SU-DHL-6 (cell line): ENCODE measurements around the gene LAMB4.

Experiments
- H2AFZ ChIP-seq: fragments of 200-600 bp; sonication (generic); 2 replicates; pipeline ENCODE4 v1.6.1; 2014; ENCODE audit warnings: low read depth, mild to moderate bottlenecking, moderate library complexity, mixed read lengths, antibody characterized with exemption, low read length; ENCODE audit not compliant: severe bottlenecking
- H3F3A ChIP-seq: fragments of 200-600 bp; shearing (Covaris generic); 2 replicates; pipeline ENCODE4 v1.6.0; 2016; ENCODE audit warnings: antibody characterized with exemption, mild to moderate bottlenecking; ENCODE audit not compliant: insufficient read depth
- H3K27ac ChIP-seq: fragments of 200-600 bp; sonication (generic); 2 replicates; pipeline ENCODE4 v1.5.1; 2016; ENCODE audit warnings: low read depth, mild to moderate bottlenecking, low read length, moderate library complexity, mixed read lengths
- H3K27me3 ChIP-seq: fragments of 200-600 bp; sonication (generic), shearing (Covaris generic); 2 replicates; pipeline ENCODE4 v1.6.0; 2014; ENCODE audit warnings: mild to moderate bottlenecking, low read length
- H3K36me3 ChIP-seq: fragments of 200-600 bp; sonication (generic); 2 replicates; pipeline ENCODE4 v1.6.1; 2014; ENCODE audit warnings: mild to moderate bottlenecking, low read length, mixed read lengths
- H3K4me2 ChIP-seq: fragments of 300-600, 200-600 bp; shearing (Covaris generic), sonication (generic); 2 replicates; pipeline ENCODE4 v1.6.0; 2014; ENCODE audit warnings: low read length, low read depth, mild to moderate bottlenecking; ENCODE audit not compliant: poor library complexity, severe bottlenecking
- H3K4me3 ChIP-seq: fragments of 200-600 bp; sonication (generic); 2 replicates; pipeline ENCODE4 v1.5.1; 2014; ENCODE audit warnings: antibody characterized with exemption, low read length, mild to moderate bottlenecking, mixed read lengths; ENCODE audit not compliant: insufficient read depth, poor library complexity, severe bottlenecking
- H3K79me2 ChIP-seq: fragments of 200-600 bp; sonication (generic); 2 replicates; pipeline ENCODE4 v1.6.1; 2014; ENCODE audit warnings: mild to moderate bottlenecking, low read length, moderate library complexity; ENCODE audit not compliant: insufficient read depth
- H3K9ac ChIP-seq: fragments of 200-600 bp; sonication (generic); 2 replicates; pipeline ENCODE4 v1.7.0; 2014; ENCODE audit warnings: mild to moderate bottlenecking, low read length
- H3K9me2 ChIP-seq: fragments of 200-600 bp; sonication (generic); replicated peaks from 2 replicates; pipeline ENCODE4 v1.6.1; 2014; ENCODE audit warnings: low read length; ENCODE audit not compliant: insufficient read depth
- H3K9me3 ChIP-seq: fragments of 200-600 bp; sonication (generic); 2 replicates; pipeline ENCODE4 v1.6.1; 2014; ENCODE audit warnings: low read length, mixed read lengths; ENCODE audit not compliant: insufficient read depth
- H4K20me1 ChIP-seq: fragments of 200-600 bp; sonication (generic); 2 replicates; pipeline ENCODE4 v1.6.1; 2014; ENCODE audit warnings: low read depth, mild to moderate bottlenecking, antibody characterized with exemption, low read length, moderate library complexity, mixed read lengths
- EZH2phosphoT487 ChIP-seq: fragments of 200-600 bp; sonication (generic), shearing (Covaris generic); conservative IDR thresholded peaks from 2 replicates; pipeline ENCODE4 v1.6.1; 2018; ENCODE audit warnings: mild to moderate bottlenecking, antibody characterized with exemption, low read length, moderate library complexity, mixed read lengths
- TF ChIP-seq, protein P1 (sequence below): fragments of 200-600 bp; sonication (generic); IDR thresholded peaks from one replicate; pipeline ENCODE4 v1.5.1; 2017; ENCODE audit warnings: antibody characterized with exemption, mild to moderate bottlenecking, low read length, moderate library complexity; ENCODE audit not compliant: insufficient read depth, poor library complexity, severe bottlenecking

The LAMB4 gene

DNA sequence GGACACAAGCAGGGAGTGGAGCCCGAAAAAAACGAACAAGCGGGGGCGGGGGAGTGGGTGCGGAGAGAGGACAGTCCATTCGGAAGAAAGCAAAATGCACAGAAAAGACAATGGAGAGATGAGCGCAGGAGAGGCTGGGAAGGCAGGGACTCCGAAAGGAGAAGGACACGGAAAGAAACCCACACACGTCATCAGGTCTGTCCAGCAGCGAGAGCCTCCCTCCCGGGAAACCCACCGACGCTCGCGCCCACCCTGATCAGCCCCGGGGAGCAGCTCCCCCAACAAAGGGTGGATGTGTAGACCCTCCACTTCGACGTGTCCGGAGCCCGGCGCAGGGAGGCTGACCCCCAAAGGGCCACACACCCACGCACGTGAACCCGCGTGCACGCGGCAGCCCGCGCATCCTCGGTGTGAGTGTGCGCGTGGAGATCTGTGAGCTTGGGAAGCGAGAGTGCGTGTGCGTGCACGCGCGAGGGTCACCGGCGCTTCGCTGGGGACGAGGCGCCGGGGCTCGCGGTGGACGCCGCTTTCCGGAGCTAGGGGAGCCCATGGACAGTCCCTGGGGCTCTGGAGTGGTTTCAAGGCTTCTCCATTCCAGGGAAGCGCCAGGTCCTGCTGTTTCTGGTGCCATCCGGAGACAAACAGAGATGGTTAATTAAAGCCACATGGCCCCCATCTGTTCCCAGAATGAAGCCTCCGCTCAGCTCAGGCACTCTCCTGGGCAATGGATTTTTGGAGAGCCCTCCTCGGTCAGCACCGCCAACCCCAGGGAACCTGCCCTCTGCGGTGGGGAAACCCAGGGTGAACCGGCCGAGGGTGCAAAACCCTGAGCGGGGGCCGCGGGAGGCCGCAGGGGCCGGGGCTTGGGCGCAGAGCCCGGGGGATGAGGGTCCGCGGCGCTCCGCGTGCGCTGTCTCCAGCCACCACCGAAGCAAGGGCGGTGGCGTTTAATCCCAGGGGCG is 128.1 kb downstream of the LAMB4 start:
- H3K79me2 ChIP-seq = no peaks in the 10 kb centered on the region
- H3K4me2 ChIP-seq = no peak overlapping the region
- H3K9me2 ChIP-seq = no peaks in the 10 kb centered on the region
- TF ChIP-seq EZH2phosphoT487 = no peak
- TF ChIP-seq, protein P1, sequence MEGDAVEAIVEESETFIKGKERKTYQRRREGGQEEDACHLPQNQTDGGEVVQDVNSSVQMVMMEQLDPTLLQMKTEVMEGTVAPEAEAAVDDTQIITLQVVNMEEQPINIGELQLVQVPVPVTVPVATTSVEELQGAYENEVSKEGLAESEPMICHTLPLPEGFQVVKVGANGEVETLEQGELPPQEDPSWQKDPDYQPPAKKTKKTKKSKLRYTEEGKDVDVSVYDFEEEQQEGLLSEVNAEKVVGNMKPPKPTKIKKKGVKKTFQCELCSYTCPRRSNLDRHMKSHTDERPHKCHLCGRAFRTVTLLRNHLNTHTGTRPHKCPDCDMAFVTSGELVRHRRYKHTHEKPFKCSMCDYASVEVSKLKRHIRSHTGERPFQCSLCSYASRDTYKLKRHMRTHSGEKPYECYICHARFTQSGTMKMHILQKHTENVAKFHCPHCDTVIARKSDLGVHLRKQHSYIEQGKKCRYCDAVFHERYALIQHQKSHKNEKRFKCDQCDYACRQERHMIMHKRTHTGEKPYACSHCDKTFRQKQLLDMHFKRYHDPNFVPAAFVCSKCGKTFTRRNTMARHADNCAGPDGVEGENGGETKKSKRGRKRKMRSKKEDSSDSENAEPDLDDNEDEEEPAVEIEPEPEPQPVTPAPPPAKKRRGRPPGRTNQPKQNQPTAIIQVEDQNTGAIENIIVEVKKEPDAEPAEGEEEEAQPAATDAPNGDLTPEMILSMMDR = no peak
- no peaks in the 10 kb centered on the region for H3K27me3 ChIP-seq
- no peaks in the 10 kb centered on the region for H3K9me3 ChIP-seq
- H3K27ac ChIP-seq = no peak overlapping the region
- H3F3A ChIP-seq = no peaks in the 10 kb centered on the region
- H3K9ac ChIP-seq = no peak overlapping the region
- H4K20me1 ChIP-seq = no peaks in the 10 kb centered on the region
- no peak overlapping the region for H3K4me3 ChIP-seq
- no peak overlapping the region for H2AFZ ChIP-seq
- no peaks in the 10 kb centered on the region for H3K36me3 ChIP-seq

DNA sequence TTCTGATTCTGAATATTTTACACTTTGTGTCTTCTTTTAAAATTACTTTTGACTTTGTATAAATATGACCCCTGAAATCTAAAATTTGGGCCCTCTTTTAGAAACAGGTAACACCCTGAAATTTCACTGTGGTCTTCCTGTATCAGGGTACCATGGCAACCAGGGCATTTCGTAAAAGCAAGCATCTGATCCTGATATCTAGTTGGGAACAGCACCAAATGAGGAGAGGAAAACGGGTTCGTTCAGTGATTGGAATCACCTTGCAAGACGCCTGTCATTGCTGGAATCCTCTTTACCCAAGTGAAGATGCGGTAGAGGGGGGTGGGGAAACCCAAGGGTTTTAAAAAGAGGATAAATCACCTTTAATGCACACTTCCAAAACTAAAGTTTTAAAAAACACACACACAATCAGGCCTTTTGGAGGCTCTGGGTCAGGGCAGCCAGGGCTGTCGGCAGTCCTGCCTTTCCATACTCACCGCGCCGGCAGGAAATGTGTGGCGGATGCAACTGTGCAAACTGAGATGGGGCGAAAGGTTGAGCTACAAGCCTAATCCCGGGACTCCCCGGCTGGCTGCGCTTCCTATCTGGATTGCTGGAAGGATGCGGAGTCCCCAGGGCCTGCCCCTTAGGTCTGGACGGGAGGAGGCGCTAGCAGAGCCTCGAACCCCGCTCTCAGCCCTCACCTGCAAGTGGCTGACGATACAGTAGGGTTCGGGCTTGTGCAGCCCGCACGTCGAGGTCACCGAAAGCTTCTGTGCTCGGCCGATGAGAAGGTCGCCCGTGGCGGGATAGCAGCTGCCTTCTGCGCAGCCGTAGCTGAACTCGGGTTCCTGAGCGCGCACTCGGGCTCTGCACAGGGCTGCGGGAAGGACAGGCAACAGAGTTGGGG is 129.0 kb downstream of the LAMB4 start:
- Histone ChIP-seq H3K79me2 (no peaks in the 10 kb centered on the region), H3K4me3 (no peak overlapping the region), H2AFZ (no peak overlapping the region), H3K9me2 (no peaks in the 10 kb centered on the region), H3K4me2 (no peak overlapping the region), H3K9me3 (no peaks in the 10 kb centered on the region), H3K36me3 (no peaks in the 10 kb centered on the region), H3K9ac (no peak overlapping the region), H4K20me1 (no peaks in the 10 kb centered on the region), H3K27me3 (no peaks in the 10 kb centered on the region), H3F3A (no peaks in the 10 kb centered on the region), H3K27ac (no peak overlapping the region)
- TF ChIP-seq, protein P1 = no peak
- no peak for TF ChIP-seq EZH2phosphoT487

DNA sequence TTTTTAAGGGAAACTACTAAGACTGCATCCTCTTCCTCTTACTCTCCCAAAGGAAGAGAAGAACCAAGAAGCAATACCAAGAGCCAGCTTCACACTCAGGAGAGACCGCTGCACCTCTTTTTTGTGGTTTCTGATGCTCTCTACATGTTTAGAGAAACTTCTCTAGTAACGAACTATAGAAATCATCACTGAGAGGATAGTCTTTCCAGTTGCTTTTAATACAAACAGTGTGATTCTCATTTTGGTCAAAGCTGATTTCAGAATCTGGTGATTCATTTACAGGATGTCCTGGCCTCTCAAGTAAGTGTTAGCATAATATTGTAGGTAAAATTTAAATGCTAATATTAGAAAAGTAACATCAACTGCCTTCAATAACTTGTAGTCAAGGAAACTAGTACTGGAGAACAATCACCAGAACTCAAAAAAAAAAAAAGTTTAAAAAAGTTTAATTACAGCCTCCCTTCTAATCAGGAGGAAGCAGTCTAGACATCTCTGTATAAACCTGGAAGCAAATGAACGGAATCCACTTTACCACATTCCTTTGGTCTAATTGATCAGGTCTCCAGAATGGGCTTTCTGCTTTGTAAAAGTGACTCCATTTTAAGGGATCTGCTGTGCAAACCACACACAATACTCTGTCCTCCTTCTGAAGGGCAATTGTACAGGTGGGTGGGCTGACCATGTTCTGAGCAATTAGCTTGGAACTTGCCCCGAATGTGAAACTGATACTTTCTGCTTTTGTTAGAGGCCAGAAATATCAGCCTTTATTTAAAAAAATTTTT is 130.2 kb downstream of the LAMB4 start:
- H3K36me3 ChIP-seq = no peaks in the 10 kb centered on the region
- H3K9me2 ChIP-seq = no peaks in the 10 kb centered on the region
- H3K27ac ChIP-seq = no peak overlapping the region
- TF ChIP-seq EZH2phosphoT487 = no peak
- TF ChIP-seq, protein P1 = no peak
- H4K20me1 ChIP-seq = no peaks in the 10 kb centered on the region
- no peaks in the 10 kb centered on the region for H3K27me3 ChIP-seq
- H3K9me3 ChIP-seq = no peaks in the 10 kb centered on the region
- H3F3A ChIP-seq = no peaks in the 10 kb centered on the region
- no peak overlapping the region for H3K4me3 ChIP-seq
- no peak overlapping the region for H2AFZ ChIP-seq
- no peaks in the 10 kb centered on the region for H3K79me2 ChIP-seq
- no peak overlapping the region for H3K4me2 ChIP-seq
- no peak overlapping the region for H3K9ac ChIP-seq
